HG03439 (cell line): ENCODE results near the gene OCRL.

Experiments used
- ATAC-seq: cut with Tn5 transposase; IDR thresholded peaks from one replicate; pipeline ENCODE4 v1.9.1; 2021; ENCODE audit warnings: mild to moderate bottlenecking, moderate library complexity; ENCODE audit not compliant: unreplicated experiment

The OCRL gene

DNA sequence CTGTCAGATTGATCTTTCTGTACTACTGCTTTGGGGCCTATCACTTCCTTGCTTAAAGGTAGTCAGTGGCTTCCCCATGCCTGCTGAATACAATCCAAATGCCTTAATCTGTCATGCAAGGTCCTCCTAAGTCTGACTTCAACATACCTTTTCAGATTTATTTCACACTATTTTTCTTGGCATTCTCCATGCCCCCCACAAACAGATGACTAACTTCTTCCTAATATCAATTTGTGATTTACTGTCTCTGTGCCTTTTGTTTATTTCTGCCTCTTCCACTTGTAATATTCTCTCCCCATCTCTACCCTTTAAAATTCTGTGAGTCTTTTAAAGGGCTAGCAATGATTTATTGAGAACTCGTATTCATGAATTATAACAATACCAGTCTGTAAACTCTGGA is 41.8 kb downstream of the OCRL start:
- no peak for ATAC-seq

DNA sequence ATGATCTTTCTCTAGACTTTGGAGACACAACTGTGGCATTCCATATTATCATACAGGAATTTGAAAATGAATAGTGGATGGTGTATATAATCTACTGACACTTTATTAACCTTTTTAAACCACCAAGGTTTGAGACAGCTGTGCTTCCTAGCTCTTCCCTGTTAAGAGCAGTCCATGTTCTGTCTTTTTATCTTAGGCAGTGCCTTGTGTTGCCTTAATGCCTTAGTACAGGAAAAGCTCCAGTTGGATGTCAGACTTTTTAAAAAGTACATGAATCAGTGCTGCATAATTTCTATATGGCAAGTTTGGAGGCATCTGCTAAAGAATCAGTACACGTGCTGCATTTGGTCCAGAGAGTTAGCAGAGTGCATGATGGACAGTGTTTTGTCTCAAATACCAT is 45.1 kb downstream of the OCRL start:
- ATAC-seq: no peak

DNA sequence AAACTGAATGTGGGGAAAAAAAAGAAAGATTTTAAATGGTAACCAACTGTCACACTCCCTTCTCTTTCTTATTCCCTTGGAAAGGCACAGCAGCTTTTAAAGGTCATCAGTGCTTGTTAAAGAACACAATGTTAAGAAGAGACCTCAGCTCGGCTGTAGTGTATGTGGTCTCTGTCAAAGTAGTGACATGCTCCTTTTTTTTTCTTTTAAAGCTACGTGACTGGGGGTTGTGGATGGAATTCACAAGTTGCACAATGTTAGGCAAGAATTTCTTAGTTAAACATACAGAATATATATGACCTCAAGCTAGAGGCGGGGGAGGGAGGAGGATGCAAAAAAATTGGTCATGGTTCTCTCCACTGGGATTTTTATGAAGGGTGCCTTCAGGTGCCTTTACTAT is 45.6 kb downstream of the OCRL start:
- no peak for ATAC-seq

DNA sequence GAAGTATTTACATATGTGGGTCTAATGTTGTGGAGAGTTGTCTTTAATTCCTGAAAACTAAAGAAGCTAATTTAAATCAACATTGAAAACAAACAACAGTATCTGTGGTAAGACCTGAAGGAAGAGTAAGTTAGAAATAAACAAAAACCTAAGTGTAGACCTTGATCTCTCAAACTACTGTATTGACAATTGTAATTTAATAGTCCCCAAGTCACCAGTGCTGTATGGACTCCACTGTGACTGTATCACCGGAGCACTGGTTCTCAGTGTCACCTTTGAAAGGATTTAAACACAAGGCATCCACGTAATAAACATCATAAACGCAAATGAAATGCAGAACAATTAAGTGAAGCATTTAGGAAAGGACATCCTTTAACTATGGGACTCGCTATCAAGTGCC is 46.4 kb downstream of the OCRL start:
- ATAC-seq: no peak

DNA sequence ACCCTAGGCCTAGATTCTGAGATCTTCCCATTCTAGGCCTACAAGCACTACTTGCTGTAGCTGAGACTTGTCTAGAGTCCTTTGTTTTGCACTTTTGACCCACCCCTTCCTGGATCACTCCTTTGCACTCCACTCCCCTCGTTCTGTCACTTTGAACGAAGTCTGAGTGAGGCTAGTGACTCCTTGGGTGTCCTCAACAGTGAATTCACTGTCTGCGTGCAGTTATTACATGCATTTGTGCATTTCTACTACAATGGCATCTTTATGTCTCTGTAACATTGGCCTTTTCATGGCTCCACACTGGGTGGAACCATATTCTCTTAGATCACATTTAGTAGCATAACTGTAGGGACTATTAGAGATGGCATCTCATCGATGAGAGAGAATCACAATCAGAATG is 50.5 kb downstream of the OCRL start:
- no peak for ATAC-seq

DNA sequence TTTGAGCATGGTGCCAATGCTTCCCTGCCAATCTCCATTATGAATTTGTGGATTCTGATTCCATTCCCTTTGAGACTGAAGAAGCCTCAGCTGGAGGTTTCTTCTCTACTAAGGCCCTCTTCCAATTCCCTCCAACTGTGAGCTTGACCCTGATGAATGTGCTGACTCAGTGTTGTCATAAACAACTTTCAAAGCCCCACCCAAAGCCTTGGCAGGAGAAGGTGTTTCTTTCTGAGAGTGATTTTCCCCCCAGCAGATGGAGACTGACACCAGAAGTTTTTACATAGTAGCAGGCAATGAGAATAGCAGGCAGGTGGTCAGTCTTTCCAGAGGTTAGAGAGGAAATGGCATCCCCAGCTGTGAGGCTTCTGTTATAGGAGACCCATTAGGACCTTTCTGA is 53.1 kb downstream of the OCRL start:
- no peak for ATAC-seq

DNA sequence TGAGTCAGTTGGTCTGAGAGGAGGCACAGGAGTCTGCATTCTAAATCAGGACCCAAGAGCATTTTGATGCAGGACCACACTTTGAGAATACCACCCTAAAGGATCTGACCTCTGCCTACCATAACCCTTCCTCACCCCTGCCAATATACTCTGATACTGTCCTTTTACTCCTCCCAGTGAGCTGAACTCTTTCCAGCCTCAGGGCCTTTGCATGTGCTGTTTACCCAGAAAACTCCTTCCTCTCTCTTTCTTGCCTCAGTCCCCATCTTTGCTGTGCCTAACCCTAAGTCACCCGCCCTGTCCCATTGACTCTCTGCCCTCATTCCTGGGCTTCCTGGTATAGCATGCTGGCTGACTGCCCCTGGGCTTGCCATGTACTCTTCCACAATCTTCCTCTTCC is 54.7 kb downstream of the OCRL start:
- no peak for ATAC-seq

DNA sequence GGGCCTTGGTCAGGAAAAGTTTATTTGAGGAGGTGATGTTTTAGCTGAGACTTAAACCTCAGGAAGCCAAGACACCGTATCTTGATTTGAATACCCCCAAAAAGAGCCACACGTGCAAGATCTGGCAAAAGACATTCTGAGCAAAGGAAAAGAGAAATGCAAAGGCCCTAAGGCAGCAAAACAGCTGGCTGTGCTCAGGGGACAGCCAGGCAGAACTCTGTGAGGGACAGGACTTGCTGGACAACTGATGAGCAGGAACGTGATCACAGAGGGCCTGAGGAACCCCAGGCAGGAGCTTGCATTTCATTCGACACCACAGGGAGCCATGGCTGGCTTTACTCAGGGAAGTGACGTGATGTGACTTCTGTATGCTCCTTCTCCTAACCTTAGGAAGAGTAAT is 56.0 kb downstream of the OCRL start:
- no peak for ATAC-seq

DNA sequence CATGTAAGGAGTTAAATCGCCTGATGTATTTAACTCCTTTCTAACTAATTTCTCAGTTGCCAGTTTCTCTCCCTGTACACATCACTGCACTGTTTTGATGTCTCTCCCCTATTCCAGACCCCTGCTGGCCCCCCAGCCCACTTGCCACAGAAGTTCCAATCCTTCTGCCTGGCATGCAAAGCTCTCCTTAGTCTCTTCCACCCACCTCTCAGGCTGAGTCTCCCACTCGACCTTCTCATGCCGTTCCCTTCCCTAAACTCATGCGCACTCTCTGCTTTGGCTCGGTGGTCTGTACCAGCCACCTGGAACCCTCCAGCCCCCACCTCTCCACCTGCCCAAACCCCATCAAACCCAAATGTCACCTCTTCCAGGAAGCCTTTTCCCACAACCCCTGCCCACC is 57.8 kb downstream of the OCRL start:
- ATAC-seq: no peak

DNA sequence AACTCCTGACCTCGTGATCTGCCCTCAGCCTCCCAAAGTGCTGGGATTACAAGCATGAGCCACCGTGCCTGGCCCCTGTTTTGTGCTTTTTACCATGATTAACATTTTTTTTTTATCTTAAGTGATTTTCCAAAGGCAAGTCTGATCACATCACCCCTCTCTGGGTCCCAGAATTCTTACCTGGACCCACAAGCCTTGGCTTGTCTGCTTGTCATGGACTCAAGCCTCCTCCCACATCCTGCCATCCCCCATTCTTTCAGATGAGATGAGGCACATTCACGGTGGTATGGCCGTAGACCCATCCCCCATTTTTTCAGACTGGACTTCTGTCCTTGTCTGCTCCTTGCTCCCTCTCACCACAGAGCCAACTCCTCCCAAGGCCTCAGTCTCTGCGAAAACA is 59.4 kb downstream of the OCRL start:
- ATAC-seq: no peak

DNA sequence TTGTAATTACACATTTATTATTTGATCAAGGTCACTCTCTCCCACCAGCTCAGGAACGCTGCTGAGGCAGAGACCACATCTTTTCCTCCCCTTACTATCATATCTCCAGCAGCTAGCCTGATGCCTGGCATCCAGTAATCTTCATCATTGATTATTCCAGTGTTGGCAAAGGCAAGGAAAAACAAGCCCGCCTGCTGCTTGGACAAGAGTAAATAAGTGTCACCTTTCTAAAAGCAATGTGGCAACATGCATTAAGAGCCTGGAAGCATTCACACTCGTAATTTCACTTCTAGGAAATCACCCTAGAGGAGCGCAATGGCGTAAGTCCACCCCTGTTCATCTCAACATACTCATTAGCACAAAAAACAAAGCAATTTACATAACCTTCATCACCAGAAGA is 59.9 kb downstream of the OCRL start:
- no peak for ATAC-seq

DNA sequence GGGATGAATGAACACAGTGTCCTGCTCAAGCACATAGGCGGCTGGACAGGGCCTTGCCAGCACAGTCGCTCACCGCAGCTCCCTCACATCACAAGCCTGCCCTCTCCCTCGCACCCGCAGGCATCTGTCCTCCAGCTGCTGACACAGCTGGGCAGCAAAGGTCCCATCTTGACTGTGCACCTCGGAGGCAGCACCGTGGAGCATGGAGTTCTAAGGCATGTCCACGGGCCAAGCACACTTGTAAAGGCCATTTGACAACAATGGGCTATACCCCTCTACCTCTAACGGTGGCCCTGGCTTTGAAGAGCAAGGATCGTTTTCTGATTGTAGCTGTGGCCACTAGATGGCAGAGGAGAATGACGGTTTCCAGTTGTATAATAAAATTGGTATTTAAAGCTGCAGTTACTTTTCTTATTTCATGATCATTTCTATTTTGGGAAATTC is 60.9 kb downstream of the OCRL start:
- no peak for ATAC-seq

DNA sequence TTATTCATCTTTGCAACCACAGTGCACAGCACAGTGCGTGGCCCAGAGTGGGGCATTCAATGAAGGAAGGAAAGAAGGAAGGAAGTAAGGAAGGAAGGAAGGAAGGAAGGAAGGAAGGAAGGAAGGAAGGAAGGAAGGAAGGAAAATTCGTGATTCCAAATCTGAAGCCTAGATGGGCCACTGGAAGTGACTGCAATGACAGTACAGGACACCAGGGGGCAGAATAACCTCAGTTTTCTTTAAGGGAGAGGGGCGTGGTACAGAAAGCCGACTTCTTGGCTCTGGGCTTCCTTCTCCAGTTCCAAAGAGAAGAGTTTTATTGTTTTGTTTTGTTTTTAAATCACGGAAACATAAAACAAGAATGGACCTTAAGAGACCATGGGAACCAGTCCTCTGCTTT is 66.9 kb downstream of the OCRL start:
- no peak for ATAC-seq

DNA sequence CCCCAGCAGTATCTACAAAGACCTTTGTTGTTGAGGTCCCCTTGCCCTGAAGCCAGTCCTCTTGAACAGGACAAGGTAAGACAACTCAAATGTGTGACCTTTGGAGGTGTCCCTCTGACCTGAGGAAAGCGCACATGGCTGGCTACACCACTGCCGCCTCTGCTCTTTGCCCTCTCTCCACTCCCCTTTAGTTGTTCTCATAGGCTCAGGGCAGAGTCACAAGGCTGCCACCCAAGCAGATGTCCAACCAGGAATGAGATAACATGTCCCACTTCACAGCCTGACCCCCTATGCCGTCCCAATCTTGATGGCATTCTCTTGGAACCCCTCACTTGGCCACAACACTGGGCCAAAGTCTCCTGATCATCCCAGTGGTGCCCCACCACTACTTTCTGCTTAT is 68.4 kb downstream of the OCRL start:
- no peak for ATAC-seq

DNA sequence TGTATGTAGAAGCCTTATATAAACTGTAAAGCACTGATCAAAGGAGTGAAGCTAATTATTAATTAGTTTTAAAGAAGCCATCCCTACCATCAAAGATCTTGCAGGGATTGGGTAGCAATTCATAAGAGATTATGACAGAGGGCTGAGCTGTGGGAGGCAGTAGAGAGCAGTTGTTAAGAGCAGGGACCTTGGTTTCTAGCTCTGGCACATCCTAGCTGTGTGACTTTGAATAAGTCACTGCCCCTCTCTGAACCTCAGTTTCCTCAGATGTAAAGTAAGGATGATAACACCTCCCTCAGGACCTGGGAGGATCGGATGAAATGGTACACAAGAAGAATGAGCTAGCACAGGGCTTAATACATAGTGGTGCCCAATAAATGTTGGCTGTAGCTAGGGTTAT is 69.3 kb downstream of the OCRL start:
- no peak for ATAC-seq

DNA sequence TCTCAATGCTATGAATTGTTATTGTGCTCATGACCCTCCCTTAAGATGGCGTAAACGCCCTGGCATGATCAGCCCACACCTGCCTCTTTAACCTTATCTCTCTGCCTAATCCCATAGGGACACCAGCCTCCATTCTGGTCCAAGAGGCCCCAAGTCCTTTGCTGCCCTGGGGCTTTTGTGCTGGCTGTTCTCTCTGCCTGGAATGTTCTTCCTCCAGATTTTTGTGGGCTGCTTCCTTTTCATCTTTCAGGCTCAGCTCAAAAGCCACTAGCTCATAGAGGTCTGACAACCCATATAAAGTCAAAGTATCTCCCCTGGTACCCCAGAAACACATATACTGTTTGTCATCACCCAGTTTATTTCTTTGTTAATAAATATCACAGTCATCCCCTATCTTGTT is 72.3 kb downstream of the OCRL start:
- ATAC-seq: no peak

DNA sequence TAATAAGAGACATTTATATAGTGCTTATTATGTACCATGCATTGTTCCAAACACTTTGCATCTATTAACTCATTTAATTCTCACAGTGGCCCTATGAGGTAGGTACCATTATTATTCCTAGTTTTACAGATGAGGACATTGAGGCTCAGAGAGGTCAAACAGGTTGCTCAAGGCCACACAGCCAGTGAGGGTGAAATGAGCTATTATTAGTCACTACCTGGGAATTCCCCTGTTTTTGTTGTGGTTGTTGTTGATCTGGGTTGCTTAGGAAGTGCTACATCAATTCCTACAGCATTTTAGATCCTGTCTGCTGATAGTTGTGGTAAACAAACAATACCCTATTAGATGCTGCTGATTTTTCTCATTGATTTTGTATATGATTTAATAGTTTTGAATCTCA is 73.5 kb downstream of the OCRL start:
- ATAC-seq: no peak

DNA sequence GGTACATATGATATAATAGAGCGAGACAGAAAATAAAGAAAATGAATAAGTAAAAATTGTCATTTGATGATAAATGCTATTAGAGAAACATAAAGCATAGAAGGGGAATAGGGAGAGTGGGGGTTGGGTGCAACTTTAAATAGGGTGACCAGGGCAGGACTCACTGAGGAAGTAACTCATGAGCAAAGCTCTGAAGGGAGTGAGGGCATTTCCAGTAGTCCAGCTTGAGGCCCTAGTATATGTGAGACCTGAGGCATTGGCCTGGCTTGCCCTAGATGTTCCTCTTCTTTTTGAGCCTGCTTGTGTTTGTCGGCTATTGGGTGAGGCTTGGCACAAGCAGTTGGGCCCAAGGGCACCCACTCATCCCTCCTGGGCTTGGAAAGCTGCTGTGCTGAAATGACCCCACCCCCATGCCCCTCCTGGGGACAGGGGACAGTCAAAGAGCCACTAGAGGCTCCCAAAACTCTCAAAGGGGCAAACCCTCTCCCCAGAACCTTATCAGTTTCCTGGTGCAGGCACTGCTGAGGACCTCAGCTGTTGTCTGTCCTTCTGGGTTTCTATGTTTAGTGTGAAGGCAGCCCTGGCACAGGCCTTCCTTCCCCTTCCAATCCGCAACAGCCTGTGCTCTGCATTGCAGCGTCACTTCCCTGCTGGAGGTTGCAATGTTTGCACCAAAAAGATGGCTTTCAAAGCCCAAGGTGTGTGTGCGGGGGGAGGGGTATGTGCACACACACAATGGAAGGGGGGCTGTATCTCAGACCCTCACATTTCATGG is 74.6 kb downstream of the OCRL start:
- no peak for ATAC-seq

DNA sequence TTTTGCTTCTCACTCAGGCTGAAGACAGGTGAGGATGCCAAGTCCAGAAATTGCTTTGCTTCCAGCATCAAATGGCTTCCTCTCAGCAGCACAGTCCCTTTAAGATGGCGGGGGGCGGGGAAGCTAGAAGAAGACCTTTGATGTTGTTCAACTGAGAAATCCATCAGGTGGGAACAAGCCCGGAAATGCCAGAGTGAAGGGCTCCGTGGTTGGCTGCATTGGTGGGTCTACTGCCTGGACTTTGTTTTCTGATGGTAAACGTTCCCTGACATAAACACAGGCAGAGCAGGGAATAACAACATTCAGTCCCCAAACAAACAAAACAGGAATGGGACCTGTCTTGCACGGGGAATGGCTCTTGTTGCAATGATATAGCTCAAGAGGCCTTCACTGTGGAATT is 77.4 kb downstream of the OCRL start:
- no peak for ATAC-seq

DNA sequence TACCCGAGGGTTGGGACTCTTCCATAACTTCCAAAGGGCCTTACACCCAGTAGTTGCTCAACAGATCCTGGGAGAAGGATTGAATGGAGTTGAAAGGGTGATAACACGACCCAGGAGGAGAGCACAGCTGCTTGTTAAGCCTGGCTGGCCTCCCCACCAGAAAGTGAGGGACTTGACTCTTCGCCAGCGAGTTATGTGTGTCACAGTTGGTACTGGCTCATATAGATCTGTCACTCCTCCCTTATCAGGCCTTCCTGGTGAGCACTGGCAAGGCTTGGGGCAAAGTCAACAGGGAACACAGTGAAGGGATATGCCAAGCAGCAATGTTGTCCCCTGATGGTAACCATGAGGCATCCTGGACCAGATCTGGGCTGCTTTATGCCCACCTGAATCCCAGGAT is 78.9 kb downstream of the OCRL start:
- ATAC-seq: no peak

DNA sequence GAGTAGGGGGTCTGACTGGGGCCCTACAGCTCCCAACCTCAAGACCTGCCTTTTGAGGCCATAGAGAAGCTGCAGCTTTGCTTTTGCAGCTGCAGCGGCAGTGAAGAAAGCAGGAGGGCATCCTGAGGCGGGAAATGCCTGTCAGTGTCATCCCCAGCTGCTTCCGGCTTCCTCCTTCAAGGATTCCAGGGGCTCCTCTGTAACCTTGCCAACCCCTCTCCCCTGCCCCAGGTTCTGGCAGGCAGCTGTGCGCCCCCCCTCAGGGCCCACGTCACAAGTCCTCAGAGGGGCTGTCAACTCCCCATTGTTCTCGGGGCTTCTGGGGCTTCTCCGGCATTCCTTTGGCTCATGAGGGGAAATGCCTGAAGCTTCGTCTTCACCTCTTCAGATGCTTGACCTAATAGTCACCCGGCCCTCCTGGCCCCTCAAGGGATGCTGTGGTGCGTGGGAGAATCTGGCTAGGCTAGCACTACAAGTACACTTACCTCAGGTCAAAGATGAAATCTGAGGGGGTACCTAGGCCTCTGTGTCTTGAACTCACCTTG is 82.8 kb downstream of the OCRL start:
- ATAC-seq: no peak

DNA sequence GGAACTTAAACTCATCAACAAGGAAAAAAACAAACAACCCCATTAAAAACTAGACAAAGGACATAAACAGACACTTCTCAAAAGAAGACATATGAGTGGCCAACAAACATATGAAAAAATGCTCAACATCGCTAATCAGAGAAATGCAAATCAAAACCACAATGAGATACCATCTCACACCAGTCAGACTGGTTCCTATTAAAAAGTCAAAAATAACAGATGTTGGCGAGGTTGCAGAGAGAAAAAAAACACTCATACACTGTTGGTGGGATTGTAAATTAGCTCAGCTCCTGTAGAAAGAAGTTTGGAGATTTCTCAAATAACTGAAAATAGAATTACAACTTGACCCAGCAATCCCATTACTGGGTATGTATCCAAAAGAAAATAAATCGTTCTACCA is 86.0 kb downstream of the OCRL start:
- ATAC-seq: no peak

DNA sequence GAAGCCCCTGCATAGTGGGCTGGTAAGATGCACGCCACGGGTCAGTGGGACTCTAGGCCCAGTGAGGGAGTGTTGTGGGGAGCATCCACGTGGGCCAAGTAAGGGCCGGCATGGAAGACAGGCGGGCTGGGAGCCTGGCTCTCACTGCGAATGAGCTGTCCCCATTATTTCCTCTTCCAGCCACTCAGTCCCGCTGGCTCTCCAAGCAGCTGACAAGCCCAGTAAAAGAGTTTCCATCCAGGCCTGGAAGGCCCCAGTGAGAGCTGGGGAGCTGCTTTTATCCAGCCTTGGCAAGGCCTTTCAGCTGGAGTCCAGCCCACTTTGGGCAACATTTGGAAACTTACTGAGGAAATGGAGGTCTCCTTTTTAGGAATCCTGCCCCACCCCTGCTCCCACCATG is 89.8 kb downstream of the OCRL start:
- no peak for ATAC-seq
